Measurements from ENCODE around the gene WWC1. TPM values are rescaled to one million over a fixed set of nuclear protein-coding genes. Genes with fewer than 3 reads are reported as not detected.

The WWC1 gene
- total RNA-seq, 1 donor from 2014 or later = 20.8 TPM

DNA sequence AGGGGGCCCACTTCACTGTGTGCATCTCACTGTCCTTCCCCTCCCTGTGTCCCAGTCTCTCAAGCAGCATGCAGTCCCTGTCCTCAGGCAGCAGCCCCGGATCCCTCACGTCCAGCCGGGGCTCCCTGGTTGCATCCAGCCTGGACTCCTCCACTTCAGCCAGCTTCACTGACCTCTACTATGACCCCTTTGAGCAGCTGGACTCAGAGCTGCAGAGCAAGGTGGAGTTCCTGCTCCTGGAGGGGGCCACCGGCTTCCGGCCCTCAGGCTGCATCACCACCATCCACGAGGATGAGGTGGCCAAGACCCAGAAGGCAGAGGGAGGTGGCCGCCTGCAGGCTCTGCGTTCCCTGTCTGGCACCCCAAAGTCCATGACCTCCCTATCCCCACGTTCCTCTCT is 132.0 kb downstream of the WWC1 start:
- DNase-seq (ENCODE audit: low read depth) (no peak), FAIRE-seq (no peak)
- TF ChIP-seq, protein P1, sequence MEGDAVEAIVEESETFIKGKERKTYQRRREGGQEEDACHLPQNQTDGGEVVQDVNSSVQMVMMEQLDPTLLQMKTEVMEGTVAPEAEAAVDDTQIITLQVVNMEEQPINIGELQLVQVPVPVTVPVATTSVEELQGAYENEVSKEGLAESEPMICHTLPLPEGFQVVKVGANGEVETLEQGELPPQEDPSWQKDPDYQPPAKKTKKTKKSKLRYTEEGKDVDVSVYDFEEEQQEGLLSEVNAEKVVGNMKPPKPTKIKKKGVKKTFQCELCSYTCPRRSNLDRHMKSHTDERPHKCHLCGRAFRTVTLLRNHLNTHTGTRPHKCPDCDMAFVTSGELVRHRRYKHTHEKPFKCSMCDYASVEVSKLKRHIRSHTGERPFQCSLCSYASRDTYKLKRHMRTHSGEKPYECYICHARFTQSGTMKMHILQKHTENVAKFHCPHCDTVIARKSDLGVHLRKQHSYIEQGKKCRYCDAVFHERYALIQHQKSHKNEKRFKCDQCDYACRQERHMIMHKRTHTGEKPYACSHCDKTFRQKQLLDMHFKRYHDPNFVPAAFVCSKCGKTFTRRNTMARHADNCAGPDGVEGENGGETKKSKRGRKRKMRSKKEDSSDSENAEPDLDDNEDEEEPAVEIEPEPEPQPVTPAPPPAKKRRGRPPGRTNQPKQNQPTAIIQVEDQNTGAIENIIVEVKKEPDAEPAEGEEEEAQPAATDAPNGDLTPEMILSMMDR (IDR thresholded peaks at IDR 0.05; ENCODE audit: insufficient read depth, low read length, severe bottlenecking) = no peak
- no peaks in the 10 kb centered on the region for H3K27me3 ChIP-seq (ENCODE audit: control insufficient read depth, insufficient read depth, low read length)
- H3K36me3 ChIP-seq (ENCODE audit: control insufficient read depth, insufficient read depth, low read length) = peaks cover 20% of the 10 kb centered on the region
- no peak overlapping the region for H3K4me3 ChIP-seq (ENCODE audit: low read depth, low read length)

DNA sequence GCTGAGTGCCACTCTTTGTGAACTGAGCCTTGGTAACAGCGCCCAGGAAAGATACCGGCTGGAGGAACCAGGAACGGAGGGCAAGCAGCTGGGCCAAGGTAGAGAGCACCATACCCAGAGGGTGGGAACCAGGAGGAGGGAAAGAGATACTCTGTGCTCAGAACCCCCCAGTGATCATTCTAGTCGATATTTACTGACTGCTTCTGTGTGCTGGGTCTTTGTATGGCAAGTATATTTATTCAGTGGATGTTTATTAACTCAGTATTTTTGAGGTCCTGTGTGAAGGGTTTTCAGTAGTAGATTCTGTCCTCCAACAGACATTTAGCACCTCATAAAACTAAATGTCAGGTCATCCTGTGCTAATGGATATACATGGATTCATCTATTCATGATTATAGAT is 132.5 kb downstream of the WWC1 start:
- DNase-seq (ENCODE audit: low read depth) (no peak), FAIRE-seq (no peak)
- Histone ChIP-seq H3K27me3 (ENCODE audit: control insufficient read depth, insufficient read depth, low read length) (no peaks in the 10 kb centered on the region), H3K36me3 (ENCODE audit: control insufficient read depth, insufficient read depth, low read length) (peaks cover 24% of the 10 kb centered on the region), H3K4me3 (ENCODE audit: low read depth, low read length) (no peak overlapping the region)
- TF ChIP-seq, protein P1 (IDR thresholded peaks at IDR 0.05; ENCODE audit: insufficient read depth, low read length, severe bottlenecking) = no peak

DNA sequence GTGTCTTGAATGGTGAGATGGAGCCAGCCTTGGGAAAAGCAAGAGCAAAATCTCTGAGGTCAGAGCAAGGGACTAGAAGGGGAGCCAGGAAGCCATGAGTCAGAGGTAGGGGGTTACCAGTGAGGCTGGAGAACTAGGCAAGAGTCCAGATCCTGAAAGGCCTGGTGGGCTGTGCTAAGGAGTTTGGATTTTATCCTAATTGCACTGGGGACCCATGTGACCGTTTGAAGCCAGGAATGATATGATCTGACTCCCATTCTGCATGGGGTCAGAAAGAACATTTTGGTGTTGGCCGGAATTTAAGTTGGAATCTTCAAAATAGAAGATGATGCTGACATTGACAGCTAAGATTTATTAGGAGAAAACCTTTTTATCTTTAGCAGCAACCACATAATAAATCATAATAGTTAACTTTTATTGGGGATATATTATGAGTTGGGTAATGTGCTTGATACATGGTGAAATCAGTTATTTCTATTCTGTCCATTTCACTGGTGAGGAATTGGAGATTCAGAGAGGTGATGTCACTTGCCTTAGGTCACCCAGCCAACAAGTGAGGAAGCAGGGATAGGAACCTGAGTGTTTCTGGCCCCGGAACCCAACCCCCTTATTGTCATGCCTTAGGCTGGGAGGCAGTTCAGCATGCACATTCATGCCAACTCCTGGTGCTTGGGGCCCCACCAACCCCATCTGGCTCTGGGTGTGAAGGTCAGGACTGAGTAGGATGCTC is 133.3 kb downstream of the WWC1 start:
- TF ChIP-seq, protein P1 (IDR thresholded peaks at IDR 0.05; ENCODE audit: insufficient read depth, low read length, severe bottlenecking) = no peak
- Histone ChIP-seq H3K27me3 (ENCODE audit: control insufficient read depth, insufficient read depth, low read length) (no peaks in the 10 kb centered on the region), H3K4me3 (ENCODE audit: low read depth, low read length) (no peak overlapping the region), H3K36me3 (ENCODE audit: control insufficient read depth, insufficient read depth, low read length) (peaks cover 26% of the 10 kb centered on the region)
- DNase-seq (ENCODE audit: low read depth) (no peak), FAIRE-seq (no peak)

DNA sequence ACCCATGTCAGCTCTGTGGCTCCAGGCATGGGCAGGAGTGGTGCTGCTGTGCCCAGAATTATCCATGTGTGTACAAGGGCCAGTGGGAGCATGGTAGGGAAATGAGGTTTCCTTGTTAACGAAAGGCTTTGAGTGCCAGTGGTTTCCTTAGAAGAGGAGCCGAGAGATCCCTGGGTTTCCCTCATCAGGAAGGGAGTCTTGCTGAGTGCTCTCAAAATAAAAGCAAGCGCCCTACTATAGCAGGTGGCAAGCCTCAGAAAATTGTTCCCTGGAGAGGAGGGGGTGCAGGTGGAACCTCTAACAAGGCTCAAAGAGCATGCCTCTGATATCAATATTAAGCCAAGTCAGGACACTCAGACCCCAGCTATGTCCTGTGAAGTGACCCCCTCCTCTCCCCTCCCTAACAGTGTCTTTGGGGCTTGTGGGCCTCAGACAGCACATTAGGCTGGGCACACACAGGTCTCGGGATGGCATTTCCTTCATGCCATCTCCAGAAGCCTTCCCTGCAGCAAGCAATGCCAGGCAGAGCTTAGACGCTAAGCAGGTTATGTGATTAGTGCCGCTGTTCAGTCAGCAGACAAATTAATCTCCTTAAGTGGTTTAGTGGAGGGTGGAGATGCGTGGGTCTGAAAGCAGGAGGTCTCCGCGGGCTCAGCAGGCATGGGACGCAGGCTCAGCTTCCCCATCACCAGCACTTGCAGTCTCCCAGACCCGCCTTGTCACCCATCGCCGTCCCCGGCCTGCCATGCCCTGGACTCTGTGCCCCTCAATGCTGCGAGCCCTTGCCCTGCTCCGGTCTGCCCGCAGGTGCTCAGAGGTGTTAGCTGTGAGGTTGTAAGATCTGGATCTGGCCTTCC is 134.8 kb downstream of the WWC1 start:
- Histone ChIP-seq H3K27me3 (ENCODE audit: control insufficient read depth, insufficient read depth, low read length) (no peaks in the 10 kb centered on the region), H3K36me3 (ENCODE audit: control insufficient read depth, insufficient read depth, low read length) (peaks cover 37% of the 10 kb centered on the region), H3K4me3 (ENCODE audit: low read depth, low read length) (no peak overlapping the region)
- DNase-seq (ENCODE audit: low read depth) (no peak), FAIRE-seq (no peak)
- TF ChIP-seq, protein P1 (IDR thresholded peaks at IDR 0.05; ENCODE audit: insufficient read depth, low read length, severe bottlenecking) = no peak

DNA sequence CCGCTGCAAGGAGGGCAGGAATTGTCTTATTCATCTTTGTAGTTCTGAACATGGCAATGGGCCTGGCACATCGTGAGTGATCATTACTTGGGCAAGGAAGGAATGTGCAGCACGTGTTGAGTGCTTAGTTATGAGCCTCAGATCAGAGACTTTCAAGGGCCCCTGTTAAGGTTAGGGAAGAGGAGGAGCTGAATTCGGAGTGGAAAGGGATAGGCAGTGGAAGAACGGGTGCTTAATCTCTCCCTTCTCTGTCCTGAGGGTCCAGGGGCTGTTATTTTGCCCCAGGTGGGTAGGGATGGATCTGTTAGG is 135.4 kb downstream of the WWC1 start:
- H3K4me3 ChIP-seq (ENCODE audit: low read depth, low read length) = no peak overlapping the region
- H3K36me3 ChIP-seq (ENCODE audit: control insufficient read depth, insufficient read depth, low read length) = peaks cover 40% of the 10 kb centered on the region
- TF ChIP-seq, protein P1 (IDR thresholded peaks at IDR 0.05; ENCODE audit: insufficient read depth, low read length, severe bottlenecking) = no peak
- DNase-seq (ENCODE audit: low read depth) (no peak), FAIRE-seq (no peak)
- H3K27me3 ChIP-seq (ENCODE audit: control insufficient read depth, insufficient read depth, low read length) = no peaks in the 10 kb centered on the region

Data from bronchial epithelial cell (primary cell).